ENCODE measurements around the gene ARL5B.

Gene ARL5B

DNA sequence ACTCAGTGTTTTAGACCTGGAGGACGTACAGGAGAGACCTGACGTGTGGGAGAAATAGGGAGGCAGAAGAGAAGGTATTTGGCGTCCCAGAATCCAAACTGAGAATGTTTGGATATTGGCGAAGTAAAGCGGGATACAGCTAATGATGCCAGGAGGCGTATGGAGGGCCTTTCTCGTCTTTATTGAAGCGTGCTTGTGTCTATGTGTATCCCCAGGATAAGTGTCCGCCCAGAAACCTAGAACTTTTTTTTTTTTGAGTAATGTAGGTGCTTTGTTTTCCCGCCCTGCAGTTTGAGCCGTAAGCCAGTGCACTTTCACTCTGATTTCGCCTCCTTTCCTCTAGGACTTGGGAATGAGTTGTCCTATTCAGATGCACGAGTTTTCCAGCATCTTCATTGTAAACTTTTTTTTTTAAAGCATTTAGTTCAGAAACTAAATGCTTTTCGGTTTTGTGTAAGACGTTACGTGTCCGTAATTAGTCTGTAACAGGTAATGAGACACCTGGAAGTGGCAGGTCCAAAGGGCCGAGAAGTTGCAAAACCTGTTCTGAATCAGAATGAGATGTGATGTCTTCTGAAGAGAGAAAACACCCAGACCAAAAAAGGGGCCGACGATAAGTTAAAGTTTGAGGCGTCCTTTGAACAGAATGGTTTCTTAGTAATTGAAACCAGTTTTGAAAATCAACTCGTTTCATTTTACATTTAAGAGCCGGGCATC is 746 bp downstream of the ARL5B start:
- no peak for DNase-seq

DNA sequence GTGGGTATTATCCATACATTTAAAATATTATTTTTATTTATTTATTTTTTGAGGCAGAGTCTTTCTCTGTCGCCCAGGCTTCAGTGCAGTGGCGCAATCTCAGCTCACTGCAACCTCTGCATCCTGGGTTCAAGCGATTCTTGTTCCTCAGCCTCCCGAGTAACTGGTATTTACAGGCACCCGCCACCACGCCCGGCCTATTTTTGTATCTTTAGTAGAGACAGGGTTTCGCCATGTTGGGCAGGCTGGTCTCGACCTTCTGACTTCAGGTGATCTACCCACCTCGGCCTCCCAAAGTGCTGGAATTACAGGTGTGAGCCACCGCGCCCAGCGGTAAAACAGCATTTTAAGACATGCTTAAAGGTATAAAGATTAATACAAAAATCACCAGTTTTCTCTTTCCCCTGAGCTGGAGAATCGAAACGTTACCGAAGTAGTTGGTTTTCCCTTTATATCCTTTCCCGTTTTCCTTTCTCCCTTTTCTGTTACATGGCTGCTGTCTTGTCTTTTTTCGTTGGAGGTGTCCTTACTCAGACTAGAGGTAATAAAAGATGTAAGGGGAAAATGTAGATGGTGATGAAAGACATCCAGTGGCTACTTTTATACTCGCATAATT is 1.7 kb downstream of the ARL5B start:
- no peak for DNase-seq

DNA sequence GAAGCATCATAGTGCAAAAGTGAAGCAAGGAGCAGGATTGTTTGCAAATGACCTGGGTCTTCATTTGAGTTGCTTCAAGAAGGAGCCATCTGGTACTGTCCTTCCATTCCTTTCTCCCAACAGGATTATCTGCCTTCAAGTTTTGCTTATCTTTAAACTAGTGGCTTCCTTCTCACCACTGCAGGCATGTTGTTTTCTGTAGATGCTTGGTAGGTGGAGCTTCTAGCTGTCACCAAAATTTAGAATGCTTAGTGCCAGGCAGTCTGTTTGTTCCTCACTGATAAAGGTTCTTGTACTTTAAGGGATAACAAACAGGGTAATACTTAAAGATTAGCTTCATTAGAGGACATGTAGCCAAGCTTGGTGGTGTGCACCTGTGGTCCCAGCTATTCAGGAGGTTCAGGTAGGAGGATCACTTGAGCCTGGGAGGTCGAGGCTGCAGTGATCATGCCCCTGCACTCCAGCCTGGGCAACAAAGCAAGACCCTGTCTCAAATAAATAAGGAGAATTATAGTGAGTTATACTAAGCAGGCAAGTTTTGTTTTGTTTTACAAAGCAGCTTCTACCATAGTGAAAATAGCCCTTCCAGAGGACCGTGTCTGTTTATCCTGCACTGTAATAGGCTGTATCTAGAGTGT is 5.7 kb downstream of the ARL5B start:
- no peak for DNase-seq

DNA sequence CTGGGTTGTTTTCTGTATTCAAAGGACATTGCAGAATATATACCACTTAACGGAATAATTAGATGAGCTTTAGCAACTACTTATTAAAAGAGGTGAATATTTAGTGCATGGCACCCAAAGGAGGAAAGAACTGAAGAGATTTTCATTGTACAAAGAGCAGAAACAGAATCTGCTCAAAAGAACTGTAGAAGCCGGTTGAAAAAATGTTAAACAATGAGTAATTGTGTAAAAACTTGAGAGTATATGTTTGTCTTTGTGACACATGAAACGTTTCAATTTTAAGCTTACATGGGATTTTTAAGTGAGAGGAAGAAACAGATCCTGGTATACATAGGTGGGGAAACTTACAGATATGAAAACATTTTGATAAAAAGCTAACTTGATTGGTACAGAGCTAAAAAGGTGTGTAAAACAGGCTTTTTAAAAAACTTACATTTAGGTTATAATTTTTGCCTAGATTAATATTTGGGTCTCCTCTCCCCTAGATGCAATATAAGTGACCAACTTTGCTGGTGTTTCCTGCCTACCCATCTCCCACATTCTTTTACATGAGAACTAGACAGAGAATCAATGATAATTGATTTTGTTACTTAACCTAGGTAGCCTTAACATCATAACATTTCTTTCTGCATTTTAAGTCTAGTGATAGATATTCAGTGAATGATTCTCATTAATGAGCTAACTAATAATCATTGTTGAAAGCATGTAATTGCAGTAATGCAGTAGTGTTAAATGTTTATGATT is 6.8 kb downstream of the ARL5B start:
- DNase-seq: no peak

DNA sequence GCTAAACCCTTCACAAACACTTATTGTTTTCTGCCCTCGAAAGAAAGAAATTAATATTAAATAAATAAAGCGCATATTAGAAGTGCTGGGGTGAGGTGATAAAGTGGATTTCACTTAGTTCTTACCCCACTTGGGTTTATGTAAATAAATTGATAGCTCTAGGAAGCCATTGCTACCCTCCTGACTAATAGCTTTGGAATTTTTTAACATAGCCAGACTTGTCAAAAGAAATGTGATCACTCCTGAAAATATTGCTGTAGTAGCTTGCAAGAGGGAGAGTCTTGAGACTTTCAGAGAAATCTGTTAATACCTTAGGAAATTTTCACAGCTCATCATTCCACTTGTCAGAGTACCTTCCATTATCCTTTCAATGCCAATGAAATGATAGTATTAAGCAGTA is 7.6 kb downstream of the ARL5B start:
- no peak for DNase-seq

DNA sequence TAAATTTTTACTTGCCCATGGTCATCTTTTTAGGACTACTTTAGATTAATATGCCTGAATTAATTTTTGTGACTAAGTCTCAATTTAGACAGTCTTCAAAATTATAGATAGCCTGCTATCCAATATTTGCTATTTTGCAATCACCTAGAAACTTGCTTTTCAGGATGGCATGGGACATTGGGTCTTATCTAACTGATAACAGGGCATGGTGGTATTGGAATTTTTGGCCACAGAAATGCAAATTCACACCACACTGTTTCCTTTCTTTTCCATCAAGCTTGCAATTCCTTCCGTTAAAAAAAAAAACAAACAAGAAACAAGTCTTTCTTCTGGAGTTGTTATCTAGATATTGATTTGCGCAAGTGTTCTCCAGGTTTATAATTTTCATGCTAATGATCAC is 8.8 kb downstream of the ARL5B start:
- DNase-seq: no peak

DNA sequence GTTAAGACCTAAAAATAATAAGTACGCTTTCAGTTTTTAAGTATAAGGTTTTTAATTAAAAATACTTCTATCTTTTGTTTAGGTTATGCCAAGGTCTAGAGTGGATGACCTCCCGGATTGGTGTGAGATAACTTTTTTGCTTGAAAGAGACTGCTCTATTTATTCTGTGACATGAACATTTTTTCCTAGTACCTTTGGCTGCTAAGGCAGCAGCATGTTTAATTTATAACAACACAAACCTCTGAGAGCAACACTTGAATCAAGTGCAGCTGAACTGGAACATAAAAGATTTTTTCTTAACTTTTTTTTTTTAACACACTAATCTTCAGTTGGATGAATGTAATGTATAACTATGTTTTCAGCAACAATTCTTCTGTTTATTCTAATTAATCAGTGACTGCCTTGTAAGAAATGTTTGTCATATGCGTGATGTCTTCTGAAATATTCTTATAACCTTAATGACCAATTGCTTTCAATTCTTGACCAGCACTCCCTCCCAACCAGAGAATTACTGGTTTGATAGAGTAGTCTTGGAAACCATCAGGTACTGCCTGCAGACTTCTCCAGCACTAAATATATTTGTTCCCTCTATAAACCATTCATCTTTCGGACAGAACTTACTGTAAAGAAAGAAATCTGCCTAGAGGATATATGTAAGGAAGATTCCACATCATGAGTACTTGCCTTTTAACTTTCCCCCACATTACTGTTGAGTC is 16.0 kb downstream of the ARL5B start:
- no peak for DNase-seq

DNA sequence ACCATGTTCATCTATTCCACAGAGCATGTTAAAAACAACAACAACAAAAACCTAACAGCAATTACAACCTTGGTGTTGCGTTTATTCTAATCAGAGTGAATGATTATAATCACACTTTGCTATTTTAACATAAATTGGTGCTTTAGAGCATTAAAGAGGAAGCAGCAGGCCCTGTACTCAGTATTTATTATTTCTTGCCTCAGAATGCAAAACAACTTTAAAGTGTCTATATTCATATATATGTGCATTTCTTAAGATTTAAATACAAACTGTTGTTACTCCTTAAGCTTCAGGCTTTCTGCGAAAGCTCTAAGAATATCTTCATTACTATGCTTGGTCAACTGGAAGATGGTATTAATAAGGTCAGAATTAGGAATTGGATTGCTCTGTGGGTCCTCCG is 21.5 kb downstream of the ARL5B start:
- DNase-seq: no peak

DNA sequence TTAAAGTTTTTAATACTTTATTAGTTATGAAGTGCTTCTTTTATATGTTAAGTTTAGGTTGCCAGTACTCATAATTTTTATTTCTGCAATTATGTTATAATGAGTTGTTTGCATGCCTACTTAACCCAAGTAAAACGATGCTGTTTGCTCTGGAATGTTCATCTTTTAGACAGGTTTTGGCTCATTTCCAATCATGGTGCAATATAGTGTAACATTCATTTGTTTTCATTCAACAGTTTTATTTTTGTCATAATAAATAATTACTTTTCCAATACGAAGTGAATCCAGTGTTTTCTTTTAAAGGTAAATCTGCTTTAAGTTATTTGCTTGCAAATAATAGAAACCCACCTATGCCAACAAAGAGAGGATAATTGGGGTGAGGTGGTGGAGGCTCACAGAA is 22.1 kb downstream of the ARL5B start:
- DNase-seq: no peak

DNA sequence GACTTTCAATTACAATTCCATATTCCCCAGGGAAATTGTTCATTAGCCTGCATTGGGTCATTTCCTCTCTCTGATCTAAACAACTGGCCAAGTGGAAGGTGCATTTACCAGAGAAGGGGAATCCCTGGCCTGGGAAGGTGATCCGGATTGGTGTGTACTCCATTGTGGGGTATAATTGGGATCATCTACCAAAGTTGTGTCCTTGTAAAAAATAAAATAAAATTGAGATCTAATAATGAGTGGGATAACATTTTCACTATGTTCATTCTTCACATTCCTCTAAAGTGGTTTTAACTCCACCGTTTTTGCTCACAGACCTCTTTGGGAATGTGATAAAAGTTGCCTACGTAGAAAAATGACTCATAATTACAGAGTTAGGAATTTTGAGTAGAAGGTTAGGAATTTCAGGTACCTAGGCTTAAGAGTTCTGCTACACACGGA is 22.8 kb downstream of the ARL5B start:
- DNase-seq: no peak

DNA sequence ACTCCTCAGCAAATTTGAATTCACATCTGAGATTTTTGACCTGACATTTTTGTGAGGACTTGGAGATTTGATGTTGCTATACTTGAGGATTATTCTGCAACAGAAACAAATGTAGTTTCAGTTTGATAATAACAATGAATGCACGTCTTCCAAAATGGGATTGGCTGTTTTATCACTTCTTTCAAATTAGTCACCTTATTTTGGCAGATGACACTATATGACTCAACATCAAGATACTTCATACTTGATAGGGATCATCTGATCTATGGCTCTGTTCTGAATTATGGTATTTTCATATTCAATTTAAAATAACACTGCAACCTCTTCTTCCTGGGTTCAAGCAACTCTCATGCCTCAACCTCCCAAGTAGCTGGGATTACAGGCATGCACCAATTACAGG is 24.2 kb downstream of the ARL5B start:
- DNase-seq: no peak

DNA sequence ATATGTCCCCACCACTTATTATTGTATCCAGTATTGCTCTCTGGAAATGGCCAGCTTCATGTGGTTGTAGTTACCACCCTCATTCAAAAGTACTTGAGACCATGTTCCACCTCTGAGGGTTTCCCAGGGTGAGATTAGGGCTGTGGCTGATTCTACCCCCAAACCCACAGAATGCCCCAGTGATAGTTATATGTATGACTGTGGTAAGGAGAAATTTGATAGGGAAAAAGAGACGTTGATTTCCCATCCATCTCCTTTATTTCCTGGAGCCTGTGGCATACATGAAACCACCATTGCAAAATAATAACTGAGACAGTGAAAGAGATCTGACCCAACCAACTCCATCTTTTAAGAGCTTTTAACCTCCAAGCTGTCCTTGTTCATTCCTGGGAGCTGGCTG is 25.2 kb downstream of the ARL5B start:
- no peak for DNase-seq

DNA sequence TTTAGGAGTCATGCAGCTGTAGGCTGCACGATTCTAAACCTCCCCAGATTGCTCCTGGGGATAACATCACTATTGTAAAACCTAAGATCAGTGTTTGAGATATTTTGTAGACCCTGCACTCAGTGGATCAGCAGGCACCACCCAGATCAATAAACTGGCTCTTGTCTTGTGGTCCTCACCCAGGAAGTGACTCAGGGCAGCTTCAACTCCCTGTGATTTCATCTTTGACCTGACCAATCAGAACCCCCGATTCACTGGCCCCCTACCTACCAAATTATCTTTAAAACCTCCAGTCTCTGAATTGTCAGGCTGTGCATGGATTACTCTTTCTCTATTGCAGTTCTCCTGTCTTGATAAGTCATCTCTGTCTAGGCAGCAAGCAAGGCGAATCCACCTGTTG is 25.7 kb downstream of the ARL5B start:
- no peak for DNase-seq

DNA sequence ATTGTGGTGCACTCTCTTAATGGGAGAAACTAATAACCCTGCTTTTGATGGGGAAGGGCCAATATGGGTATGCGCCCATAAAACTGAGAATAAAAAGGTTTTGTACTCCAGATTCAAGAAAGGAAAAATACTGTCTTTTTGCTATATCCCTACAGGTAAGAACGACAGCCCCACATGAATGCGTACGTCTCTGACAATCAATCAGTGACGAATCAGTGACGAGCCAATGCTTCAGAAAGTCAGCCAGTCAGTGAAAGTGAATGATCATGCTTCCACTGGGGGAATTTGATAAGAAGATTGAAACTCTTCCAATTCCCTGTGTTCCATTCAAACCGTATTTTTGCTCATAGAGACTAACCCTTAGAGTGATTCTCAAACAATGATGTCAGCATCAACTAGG is 26.3 kb downstream of the ARL5B start:
- DNase-seq: no peak

DNA sequence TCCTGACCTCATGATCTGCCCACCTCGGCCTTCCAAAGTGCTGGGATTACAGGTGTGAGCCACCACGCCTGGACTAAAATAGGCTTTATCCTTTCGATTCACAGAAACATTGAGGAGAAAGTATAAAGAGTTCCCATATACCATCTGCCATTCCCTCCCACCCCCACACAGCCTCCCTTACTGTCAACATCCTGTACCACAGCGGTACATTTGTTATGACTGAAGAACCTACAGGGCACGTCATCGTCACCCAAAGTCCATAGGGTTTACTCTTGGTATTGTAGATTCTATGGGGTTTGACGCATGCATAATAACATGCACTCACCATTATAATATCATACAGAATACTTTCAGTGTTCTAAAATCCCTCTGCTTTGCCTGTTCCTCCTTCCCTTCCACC is 28.0 kb downstream of the ARL5B start:
- no peak for DNase-seq

DNA sequence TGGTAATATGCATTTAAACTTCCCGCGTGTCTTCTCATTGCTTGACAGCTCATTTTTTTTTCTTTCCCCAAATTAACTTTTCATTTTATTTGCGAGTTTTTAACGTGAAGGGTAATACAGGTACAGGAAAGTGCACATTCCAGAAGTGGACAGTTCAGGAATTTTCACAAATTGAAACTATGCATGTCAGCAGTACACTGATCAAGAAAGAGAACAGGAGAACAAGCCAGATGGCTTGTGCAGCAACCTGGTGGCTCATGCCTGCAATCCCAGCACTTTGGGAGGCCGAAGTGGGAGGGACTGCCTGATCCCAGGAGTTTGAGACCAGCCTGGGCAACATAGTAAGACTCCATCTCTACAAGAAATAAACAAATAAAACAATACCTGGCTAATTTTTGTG is 28.5 kb downstream of the ARL5B start:
- no peak for DNase-seq

DNA sequence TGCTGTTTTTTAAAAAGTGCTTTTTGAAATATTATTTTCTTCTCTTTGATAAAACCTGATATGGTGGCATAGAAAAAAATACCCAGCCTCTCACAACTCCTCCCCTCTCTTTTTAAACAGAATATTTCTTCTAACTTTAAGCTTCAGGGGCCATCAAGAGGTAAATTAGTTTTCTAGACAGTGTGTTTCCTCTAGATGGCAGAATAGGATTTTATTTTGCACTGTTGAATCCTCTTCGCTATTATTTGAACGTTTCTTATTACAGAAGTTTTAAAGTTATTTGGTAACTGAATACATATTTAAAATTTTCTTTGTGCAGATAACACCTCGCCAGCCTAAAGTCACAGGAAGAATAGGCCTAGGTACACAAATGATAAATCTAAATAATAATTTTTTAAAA is 30.3 kb downstream of the ARL5B start:
- DNase-seq: no peak

DNA sequence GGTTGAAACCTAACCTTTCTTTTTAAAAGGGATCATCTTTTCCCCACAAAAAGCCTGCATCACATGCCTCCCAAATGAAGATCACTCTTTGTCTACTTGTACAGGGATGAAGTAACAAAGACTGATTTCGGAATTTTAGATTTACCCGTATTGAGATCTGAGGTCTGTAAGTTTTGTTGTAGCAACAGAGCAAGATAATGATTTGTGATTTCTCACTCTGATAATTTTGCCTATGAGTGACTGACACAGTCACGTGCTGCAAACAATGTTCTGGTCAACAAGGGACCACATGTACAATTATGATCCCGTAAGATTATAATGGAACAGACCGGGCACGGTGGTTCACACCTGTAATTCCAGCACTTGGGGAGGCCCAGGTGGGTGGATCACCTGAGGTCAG is 31.3 kb downstream of the ARL5B start:
- DNase-seq: no peak

DNA sequence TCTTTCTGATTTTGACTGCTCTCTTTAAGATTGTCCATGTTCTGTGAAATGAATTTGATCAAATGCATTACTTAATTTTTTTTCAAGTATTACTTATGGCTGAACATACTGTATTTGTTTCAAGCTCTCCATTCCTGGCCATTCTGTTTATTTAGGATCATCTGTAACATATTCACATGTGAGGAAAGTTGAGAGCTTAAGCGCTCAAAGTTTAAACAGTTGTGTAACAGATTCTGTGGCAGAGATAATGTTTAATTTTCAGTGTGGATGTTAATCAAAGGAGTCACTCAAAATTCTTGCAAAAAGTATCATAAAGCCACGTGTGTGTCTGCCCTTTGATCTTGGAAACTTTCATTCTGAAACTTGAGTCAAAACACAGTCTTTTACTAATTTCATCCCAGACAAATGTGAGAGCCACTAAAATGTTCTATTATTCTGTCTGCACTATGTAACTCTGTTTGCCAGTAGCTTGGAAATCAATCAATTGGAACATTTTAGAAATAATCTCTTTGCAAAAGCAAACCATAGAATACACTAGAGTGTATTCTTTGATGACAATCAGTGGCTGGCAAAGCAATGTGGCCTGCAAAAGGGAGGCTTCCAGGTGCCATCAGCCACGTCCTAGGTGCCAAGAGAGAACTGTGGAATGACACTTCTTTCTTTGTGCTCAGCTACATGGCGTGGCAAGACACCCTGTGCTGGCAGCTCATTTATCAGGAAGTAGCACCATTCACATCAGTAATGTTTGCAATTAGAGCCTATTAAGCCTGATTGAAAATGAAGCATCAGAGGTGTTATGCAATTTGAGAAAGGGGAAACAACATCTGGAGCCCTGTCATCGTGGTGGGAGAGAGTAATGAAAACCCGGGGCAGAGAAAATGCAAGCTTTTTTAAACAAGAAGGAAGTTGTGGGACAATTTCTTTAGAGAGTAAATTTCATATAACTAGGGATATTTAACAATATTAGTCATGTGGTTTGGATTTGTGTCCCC is 40.9 kb downstream of the ARL5B start:
- no peak for DNase-seq

DNA sequence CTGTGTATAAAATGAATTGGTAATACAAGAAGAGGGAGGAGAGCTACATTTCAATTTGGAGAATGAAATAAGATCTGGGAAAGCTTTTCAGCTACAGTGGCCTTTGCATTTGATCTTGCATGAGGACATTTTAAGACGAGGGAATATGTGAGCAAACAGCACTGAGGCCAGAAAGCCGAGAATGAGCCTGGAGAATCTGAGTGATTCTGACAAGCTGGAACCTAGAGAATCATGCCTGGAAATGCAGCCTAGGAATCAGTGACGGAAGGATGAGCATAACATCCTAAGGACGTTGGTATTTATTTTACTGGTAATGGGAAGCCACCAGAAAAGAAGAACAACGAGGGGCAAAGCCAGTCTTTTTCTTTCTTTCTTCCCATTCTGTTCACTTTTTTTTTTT is 44.3 kb downstream of the ARL5B start:
- no peak for DNase-seq

DNA sequence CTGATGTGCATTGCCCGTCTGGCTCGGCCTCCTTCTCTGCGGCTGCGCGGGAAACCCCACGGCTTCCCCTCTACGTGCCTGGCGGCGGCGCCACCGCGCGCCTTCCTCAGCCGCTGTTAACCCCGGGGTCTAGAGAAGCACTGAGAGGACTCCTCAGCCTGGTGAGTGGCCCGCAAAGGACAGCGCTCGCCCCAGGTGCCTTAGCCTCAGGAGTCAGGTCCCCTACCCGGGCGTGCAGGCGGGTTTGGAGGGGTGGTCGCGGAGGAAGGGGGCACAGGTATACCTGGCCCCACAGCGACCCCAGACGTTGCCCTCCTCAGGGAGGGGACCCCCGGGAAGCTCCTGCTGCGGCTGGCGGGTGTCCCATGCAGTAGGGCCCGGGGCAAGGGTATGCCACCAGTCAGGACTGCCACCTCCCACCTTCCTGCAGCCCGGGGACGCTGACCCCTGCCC is 51.0 kb downstream of the ARL5B start:
- DNase-seq: no peak

DNA sequence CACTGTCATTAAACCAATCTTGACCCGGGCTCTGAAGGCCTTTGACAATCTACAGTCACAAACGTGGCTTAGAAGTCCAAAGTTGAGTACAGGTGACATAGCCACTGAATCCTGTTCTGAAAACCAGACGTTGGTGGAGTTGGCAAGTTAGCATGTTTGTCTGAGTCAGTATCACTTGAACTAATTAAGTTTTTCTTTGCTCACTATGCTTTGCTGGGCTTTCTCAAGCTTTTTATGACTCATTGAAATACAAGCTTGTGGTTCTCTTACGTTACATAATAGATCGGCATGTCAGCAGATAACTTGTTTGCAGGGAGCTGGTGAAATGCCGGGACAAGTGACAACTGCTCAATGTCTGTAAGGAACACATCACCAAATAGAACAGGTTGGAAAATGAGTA is 53.8 kb downstream of the ARL5B start:
- no peak for DNase-seq

Measured in NCI-H2081 treated with DMSO at 0.1 percent for 48 hours (cell line).